WI38 (cell line): ENCODE results near the gene DCAF12.

Experiments
- H3K4me3 ChIP-seq: 2 replicates; pipeline ENCODE4 v1.5.1; 2011; ENCODE audit warnings: low read depth, mild to moderate bottlenecking, control low read depth, low read length
- CTCF ChIP-seq: IDR thresholded peaks from 2 replicates; pipeline ENCODE4 v1.5.1; 2012; ENCODE audit warnings: low read depth, mild to moderate bottlenecking, control low read depth, low read length

The DCAF12 gene

GRCh38 chr9:34126207-34127034, at the start of gene DCAF12:
TSS of gene DCAF12 (minus strand) at chr9:34126698. CDS start at chr9:34126431, 267 bp downstream.
- peak within 1 kb of the TSS; percentile 88 for H3K4me3 ChIP-seq
- no peak for TF ChIP-seq CTCF

GRCh38 chr9:34176089-34176488, 49.6 kb upstream of the DCAF12 start:
- TF ChIP-seq CTCF, result no peak
- no peak overlapping the region for H3K4me3 ChIP-seq

- H3K4me3 ChIP-seq, result no peak overlapping the region
- no peak for TF ChIP-seq CTCF
These were observed 45.4 kb upstream of the DCAF12 start for GRCh38 chr9:34171753-34172535.

GRCh38 chr9:34170237-34170991, 43.9 kb upstream of the DCAF12 start:
- no peak overlapping the region for H3K4me3 ChIP-seq
- TF ChIP-seq CTCF, result no peak

- H3K4me3 ChIP-seq, result no peak overlapping the region
- no peak for TF ChIP-seq CTCF
These were observed 42.6 kb upstream of the DCAF12 start for GRCh38 chr9:34169125-34169524.

- TF ChIP-seq CTCF, result no peak
- H3K4me3 ChIP-seq, result no peak overlapping the region
These were observed 36.9 kb upstream of the DCAF12 start for GRCh38 chr9:34163434-34163833.
